ENCODE measurements around the gene TAAR8. TPM values are rescaled to one million over a fixed set of nuclear protein-coding genes. Genes with fewer than 3 reads are reported as not detected.
"Not testable (repeated sequence)": the region's sequence is repeated elsewhere in the genome, so short reads cannot be mapped to it uniquely, and the experiment has no call there.

TAAR8 gene
- total RNA-seq, 1 donor from 2014 or later: not detected

DNA sequence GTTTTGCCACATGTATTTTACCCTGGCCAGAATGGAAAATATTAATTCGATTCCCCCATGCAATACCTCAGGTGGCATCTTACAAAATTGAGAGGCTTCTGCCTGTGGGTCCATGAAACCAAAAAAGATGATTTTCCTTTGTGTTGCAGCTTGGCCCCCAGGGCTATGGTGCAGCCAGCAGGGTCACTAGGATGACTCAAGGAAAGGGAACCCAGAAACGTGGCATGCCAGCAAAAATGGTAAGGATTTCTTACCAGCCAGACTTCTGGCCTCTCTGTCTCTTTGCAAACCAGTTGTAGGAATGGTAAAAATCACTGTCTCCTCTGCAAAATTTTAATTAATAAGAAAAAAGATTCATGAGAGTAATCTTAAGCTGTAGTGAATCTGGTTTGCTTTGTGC lies 26.0 kb upstream of the TAAR8 start:
- DNase-seq (ENCODE audit: extremely low spot score, unreplicated experiment): no peak
- Mint-ChIP-seq H3K27me3 (ENCODE audit: unreplicated experiment) (peaks cover 49% of the 10 kb centered on the region), H3K4me3 (ENCODE audit: unreplicated experiment) (no peak overlapping the region), H3K9me3 (ENCODE audit: unreplicated experiment) (peaks cover 6% of the 10 kb centered on the region), H3K36me3 (ENCODE audit: unreplicated experiment) (no peaks in the 10 kb centered on the region), H3K4me1 (ENCODE audit: unreplicated experiment) (no peaks in the 10 kb centered on the region), H3K27ac (ENCODE audit: unreplicated experiment) (no peak overlapping the region)
- TF ChIP-seq, protein P1, sequence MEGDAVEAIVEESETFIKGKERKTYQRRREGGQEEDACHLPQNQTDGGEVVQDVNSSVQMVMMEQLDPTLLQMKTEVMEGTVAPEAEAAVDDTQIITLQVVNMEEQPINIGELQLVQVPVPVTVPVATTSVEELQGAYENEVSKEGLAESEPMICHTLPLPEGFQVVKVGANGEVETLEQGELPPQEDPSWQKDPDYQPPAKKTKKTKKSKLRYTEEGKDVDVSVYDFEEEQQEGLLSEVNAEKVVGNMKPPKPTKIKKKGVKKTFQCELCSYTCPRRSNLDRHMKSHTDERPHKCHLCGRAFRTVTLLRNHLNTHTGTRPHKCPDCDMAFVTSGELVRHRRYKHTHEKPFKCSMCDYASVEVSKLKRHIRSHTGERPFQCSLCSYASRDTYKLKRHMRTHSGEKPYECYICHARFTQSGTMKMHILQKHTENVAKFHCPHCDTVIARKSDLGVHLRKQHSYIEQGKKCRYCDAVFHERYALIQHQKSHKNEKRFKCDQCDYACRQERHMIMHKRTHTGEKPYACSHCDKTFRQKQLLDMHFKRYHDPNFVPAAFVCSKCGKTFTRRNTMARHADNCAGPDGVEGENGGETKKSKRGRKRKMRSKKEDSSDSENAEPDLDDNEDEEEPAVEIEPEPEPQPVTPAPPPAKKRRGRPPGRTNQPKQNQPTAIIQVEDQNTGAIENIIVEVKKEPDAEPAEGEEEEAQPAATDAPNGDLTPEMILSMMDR (IDR thresholded peaks at IDR 0.05): no peak

DNA sequence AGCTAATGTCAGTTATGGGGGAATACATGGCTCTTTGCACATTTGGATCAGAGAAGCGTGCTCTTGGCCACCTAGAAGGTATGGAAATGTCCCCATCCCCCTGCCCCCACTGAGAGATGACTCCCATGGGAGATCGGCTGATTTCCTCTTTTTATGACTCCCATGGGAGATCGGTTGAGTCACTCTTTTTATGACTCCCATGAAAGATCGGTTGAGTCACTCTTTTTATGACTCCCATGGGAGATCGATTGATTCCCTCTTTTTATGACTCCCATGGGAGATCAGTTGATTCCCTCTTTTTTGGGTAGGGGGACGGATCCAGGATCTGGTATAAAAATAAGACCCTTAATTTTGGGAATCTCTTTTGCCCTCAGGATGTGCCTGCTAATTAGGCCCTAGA lies 24.7 kb upstream of the TAAR8 start:
- TF ChIP-seq, protein P1 (IDR thresholded peaks at IDR 0.05): no peak
- no peak for DNase-seq (ENCODE audit: extremely low spot score, unreplicated experiment)
- H3K9me3 Mint-ChIP-seq (ENCODE audit: unreplicated experiment): peaks cover 6% of the 10 kb centered on the region
- H3K27me3 Mint-ChIP-seq (ENCODE audit: unreplicated experiment): peaks cover 56% of the 10 kb centered on the region
- no peak overlapping the region for H3K4me3 Mint-ChIP-seq (ENCODE audit: unreplicated experiment)
- no peak overlapping the region for H3K27ac Mint-ChIP-seq (ENCODE audit: unreplicated experiment)
- H3K4me1 Mint-ChIP-seq (ENCODE audit: unreplicated experiment): no peaks in the 10 kb centered on the region
- no peaks in the 10 kb centered on the region for H3K36me3 Mint-ChIP-seq (ENCODE audit: unreplicated experiment)

DNA sequence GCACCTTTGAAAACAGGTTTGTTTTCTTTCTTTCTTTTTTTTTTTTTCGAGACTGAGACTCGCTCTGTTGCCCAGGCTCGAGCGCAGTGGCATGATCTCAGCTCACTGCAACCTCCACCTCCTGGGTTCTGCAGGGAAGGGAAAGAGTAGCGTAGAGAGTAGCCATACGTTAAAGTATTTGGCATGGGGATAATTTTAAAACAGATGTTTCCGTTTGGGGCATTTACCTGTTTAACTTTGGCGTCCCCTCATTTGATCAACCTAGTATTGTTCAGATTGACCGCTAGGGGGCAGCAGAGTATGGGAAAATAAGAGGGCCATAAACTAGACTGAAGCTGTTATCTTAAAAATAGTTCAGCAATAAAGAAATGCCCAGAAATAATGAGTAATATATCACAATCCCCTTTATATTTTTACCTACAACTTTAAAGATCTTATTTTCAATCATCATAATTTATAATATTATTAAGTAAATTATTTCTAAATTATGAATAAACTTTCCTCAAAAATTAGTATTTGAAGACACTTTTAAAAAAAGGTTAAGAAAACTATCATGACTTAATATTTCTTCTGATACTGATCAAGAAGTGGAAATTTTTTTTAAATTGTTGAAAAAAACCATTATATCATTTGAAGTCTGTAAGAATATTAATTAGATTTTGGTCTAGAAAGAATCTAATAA lies 22.0 kb upstream of the TAAR8 start:
- H3K4me1 Mint-ChIP-seq (ENCODE audit: unreplicated experiment): no peaks in the 10 kb centered on the region
- peaks cover 48% of the 10 kb centered on the region for H3K27me3 Mint-ChIP-seq (ENCODE audit: unreplicated experiment)
- TF ChIP-seq, protein P1 (IDR thresholded peaks at IDR 0.05): peak; percentile 86
- no peak overlapping the region for H3K4me3 Mint-ChIP-seq (ENCODE audit: unreplicated experiment)
- DNase-seq (ENCODE audit: extremely low spot score, unreplicated experiment): no peak
- peaks cover 4% of the 10 kb centered on the region for H3K9me3 Mint-ChIP-seq (ENCODE audit: unreplicated experiment)
- H3K27ac Mint-ChIP-seq (ENCODE audit: unreplicated experiment): no peak overlapping the region
- H3K36me3 Mint-ChIP-seq (ENCODE audit: unreplicated experiment): no peaks in the 10 kb centered on the region

DNA sequence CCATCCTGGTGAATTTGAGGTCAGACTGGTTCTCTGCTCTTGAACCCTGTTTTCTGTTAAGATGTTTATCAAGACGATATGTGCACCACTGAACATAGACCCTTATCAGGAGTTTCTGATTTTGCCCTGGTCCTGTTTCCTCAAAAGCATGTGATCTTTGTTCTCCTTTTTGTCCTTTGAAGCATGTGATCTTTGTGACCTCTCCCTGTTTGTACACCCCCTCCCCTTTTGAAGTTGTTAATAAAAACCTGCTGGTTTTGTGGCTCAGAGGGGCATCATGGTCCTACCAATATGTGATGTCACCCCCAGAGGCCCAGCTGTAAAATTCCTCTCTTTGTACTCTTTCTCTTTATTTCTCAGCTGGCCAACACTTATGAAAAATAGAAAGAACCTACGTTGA lies 17.9 kb upstream of the TAAR8 start:
- H3K27ac Mint-ChIP-seq (ENCODE audit: unreplicated experiment); H3K4me3 Mint-ChIP-seq (ENCODE audit: unreplicated experiment); H3K9me3 Mint-ChIP-seq (ENCODE audit: unreplicated experiment); H3K4me1 Mint-ChIP-seq (ENCODE audit: unreplicated experiment); H3K36me3 Mint-ChIP-seq (ENCODE audit: unreplicated experiment); DNase-seq (ENCODE audit: extremely low spot score, unreplicated experiment): not testable (repeated sequence)
- H3K27me3 Mint-ChIP-seq (ENCODE audit: unreplicated experiment): peaks cover 60% of the 10 kb centered on the region

DNA sequence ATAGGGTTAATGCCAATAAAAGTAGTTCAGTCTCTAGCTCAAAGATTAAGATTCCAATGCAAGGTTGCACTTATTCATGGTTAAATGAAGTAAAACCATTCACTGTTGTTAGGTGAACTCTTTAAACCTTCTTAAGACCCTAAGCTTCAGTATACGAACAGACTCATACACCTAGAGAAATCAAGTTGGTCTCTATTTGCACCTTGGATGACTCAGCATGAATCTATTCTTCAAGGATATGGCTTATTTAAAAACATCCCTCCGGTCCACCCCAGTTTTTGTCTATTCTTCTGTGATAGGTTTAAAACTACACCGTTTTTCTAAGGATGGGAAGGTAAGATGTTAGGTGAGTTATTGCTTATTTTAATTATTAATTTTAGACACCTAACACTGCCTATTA lies 15.3 kb upstream of the TAAR8 start:
- Mint-ChIP-seq H3K36me3 (ENCODE audit: unreplicated experiment) (no peaks in the 10 kb centered on the region), H3K9me3 (ENCODE audit: unreplicated experiment) (peaks cover 4% of the 10 kb centered on the region), H3K27me3 (ENCODE audit: unreplicated experiment) (peaks cover 66% of the 10 kb centered on the region), H3K4me3 (ENCODE audit: unreplicated experiment) (no peak overlapping the region), H3K4me1 (ENCODE audit: unreplicated experiment) (no peaks in the 10 kb centered on the region), H3K27ac (ENCODE audit: unreplicated experiment) (no peak overlapping the region)
- no peak for DNase-seq (ENCODE audit: extremely low spot score, unreplicated experiment)
- TF ChIP-seq, protein P1 (IDR thresholded peaks at IDR 0.05): no peak

Data from osteocyte (in vitro differentiated cells).